Spleen (tissue), 11 donors: Measurements from ENCODE around the gene MCM5. TPM values are rescaled to one million over a fixed set of nuclear protein-coding genes. Genes with fewer than 3 reads are reported as not detected.

Experiments
- DNase-seq: peaks from one replicate; pipeline ENCODE4 v3.0.0-alpha.2; 2020
- H3K27ac ChIP-seq, 8 donors: fragments of 200-600 bp; sonication (generic) in 7 of 8; 1 replicate in 4 of 8; 2 replicates in 4 of 8; pipeline versions ENCODE4 v1.5.0 to v1.8.0; 2016 to 2021; ENCODE audit warnings: inconsistent platforms in 4 of 8, mild to moderate bottlenecking in 4 of 8, moderate library complexity in 1 of 8
- H3K27me3 ChIP-seq, 7 donors: fragments of 200-600 bp; sonication (generic) in 6 of 7; replicated peaks in 1 of 7; 1 replicate in 4 of 7; 2 replicates in 3 of 7; pipeline versions ENCODE4 v1.5.0 to v1.8.0; 2016 to 2021; ENCODE audit warnings: inconsistent platforms in 3 of 7, mild to moderate bottlenecking in 1 of 7
- H3K36me3 ChIP-seq, 6 donors: fragments of 200-600 bp; sonication (generic) in 5 of 6; 1 replicate in 4 of 6; 2 replicates in 2 of 6; pipeline versions ENCODE4 v1.5.0 to v1.8.0; 2016 to 2021; ENCODE audit warnings: inconsistent platforms in 2 of 6
- H3K4me1 ChIP-seq, 6 donors: fragments of 200-600 bp; sonication (generic) in 5 of 6; 1 replicate in 3 of 6; 2 replicates in 3 of 6; pipeline versions ENCODE4 v1.5.0 to v1.8.0; 2016 to 2021; ENCODE audit warnings: inconsistent platforms in 3 of 6
- H3K4me3 ChIP-seq, 8 donors: fragments of 200-600 bp; sonication (generic) in 7 of 8; 1 replicate in 4 of 8; 2 replicates in 4 of 8; pipeline versions ENCODE4 v1.5.0 to v1.8.0; 2016 to 2021; ENCODE audit warnings: inconsistent platforms in 4 of 8, mild to moderate bottlenecking in 4 of 8, moderate library complexity in 2 of 8
- H3K9me3 ChIP-seq, 8 donors: fragments of 200-600 bp; sonication (generic) in 7 of 8; 1 replicate in 4 of 8; 2 replicates in 4 of 8; pipeline versions ENCODE4 v1.5.0 to v1.8.0; 2016 to 2021; ENCODE audit warnings: inconsistent platforms in 4 of 8
- POLR2A ChIP-seq, 3 donors: fragments of 450-650 bp; IDR thresholded peaks; one replicate each; pipeline ENCODE4 v1.5.1; 2017; ENCODE audit warnings: antibody characterized with exemption in 3 of 3, mild to moderate bottlenecking in 1 of 3
- POLR2AphosphoS5 ChIP-seq, 3 donors: sonication (generic); formaldehyde crosslinking; IDR thresholded peaks; one replicate each; pipeline ENCODE4 v1.5.1; 2017; ENCODE audit warnings: antibody characterized with exemption in 3 of 3
- WGBS, 5 donors: extraction: QIAGEN DNeasy Blood & Tissue Kit in 3 of 5; methylation state at CpG; one replicate each; pipeline versions ENCODE4 v1.1.5 to v1.1.7; 2013 to 2018; 5-methylcytosine and 5-hydroxymethylcytosine counted together
- intact Hi-C: fragments of 100-400 bp; cut with DNase I; formaldehyde crosslinking; loops from one replicate; pipeline ENCODE4 v1.15.0; 2023; ENCODE audit warnings: low total_unique reads
- polyA plus RNA-seq, 3 donors: library from polyadenylated mRNA; stranded (reverse); fragments of 200-250 nt; gene quantifications; one replicate each; pipeline ENCODE4 v1.2.1, GENCODE V29; 2013
- total RNA-seq, 7 donors: library from RNA; depleted of rRNA in 3 of 7; stranded (reverse); fragments of >200 nt in 3 of 7; fragmentation: NEBNext Ultra II Directional in 4 of 7; extraction: Animal tissue kit (Norgen Biotek cat#: 25700) in 4 of 7; gene quantifications; one replicate each; pipeline versions ENCODE4 v1.1.0 to v1.2.1, GENCODE V29; 2016 to 2021
- TF ChIP-seq, protein P1 (sequence below), 11 experiments: fragments of 200-600 bp in 7 of 11; fragments of 450-650 bp in 4 of 11; sonication (generic) in 4 of 11; IDR thresholded peaks in 8 of 11; conservative IDR thresholded peaks in 3 of 11; 1 replicate in 7 of 11; 2 replicates in 4 of 11; pipeline versions ENCODE4 v1.4.0 to v1.8.0; 2016 to 2021; ENCODE audit warnings: antibody characterized with exemption in 11 of 11, inconsistent platforms in 4 of 11, mild to moderate bottlenecking in 1 of 11
- donor health status: healthy with polysubstance abuse.
- donor health status: DM: no; HTN: no; CAD: no; lungs with moderate emphysema.
- donor health status: DM: no; HTN: no; CAD: no.
- donor health status: Bipolar disorder and iron deficiency.
- donor health status: healthy.
- donor health status: DM: no; HTN: no; CAD: no.
- donor health status: DM: yes; HTN: yes; CAD: no.

MCM5 gene
- total and polyA plus RNA-seq, 10 donors: 45.2 to 96.3 (median 56.5) TPM

- Histone ChIP-seq H3K27me3 (no peaks in the 10 kb centered on the region), H3K4me1 (peaks cover 0 to 9% (median 0%) of the 10 kb centered on the region in 6 donors), H3K9me3 (no peaks in the 10 kb centered on the region), H3K36me3 (peaks cover 0 to 49% (median 2%) of the 10 kb centered on the region in 6 donors), H3K27ac (no peak overlapping the region), H3K4me3 (no peak overlapping the region)
- no peak for DNase-seq
- intact Hi-C loops: no loop called here
- TF ChIP-seq, protein P1, sequence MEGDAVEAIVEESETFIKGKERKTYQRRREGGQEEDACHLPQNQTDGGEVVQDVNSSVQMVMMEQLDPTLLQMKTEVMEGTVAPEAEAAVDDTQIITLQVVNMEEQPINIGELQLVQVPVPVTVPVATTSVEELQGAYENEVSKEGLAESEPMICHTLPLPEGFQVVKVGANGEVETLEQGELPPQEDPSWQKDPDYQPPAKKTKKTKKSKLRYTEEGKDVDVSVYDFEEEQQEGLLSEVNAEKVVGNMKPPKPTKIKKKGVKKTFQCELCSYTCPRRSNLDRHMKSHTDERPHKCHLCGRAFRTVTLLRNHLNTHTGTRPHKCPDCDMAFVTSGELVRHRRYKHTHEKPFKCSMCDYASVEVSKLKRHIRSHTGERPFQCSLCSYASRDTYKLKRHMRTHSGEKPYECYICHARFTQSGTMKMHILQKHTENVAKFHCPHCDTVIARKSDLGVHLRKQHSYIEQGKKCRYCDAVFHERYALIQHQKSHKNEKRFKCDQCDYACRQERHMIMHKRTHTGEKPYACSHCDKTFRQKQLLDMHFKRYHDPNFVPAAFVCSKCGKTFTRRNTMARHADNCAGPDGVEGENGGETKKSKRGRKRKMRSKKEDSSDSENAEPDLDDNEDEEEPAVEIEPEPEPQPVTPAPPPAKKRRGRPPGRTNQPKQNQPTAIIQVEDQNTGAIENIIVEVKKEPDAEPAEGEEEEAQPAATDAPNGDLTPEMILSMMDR (IDR thresholded peaks at IDR 0.05 in 8 of 11, conservative IDR thresholded peaks at IDR 0.05 in 3 of 11): no peak
- TF ChIP-seq POLR2AphosphoS5 (IDR thresholded peaks at IDR 0.05) (no peak), POLR2A (IDR thresholded peaks at IDR 0.05) (no peak)
- WGBS, 5 donors: 87 to 94% (median 90%) methylated on average over 18 of the region's 18 CpGs
These were observed 51.1 kb downstream of the MCM5 start for GRCh38 chr22:35450824-35451569.

DNA sequence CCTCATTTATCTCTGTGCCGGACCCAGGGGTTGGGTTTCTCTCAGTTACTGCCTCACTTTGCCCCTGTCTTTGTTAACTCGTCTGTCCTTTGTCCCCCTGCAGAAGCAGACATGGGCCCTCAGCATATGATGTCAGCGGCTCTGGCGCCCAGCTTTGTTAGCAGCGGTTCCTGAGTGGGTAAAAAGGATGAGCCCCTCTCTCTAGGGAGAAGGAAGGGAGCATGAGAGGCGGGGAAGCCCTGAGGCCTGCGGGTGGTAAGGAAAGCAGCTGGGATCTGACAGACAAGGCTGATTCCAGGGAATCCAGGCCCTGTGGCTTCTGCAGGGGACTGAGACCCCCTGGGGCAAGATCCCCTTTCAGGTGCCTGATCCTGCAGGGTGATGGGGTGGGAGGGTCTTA, 51.7 kb downstream of the MCM5 start:
- no peaks in the 10 kb centered on the region for H3K27me3 ChIP-seq
- 86 to 95% (median 91%) methylated on average over 6 to 7 of the region's 7 CpGs for WGBS, 5 donors
- no peak overlapping the region for H3K27ac ChIP-seq
- intact Hi-C loops: no loop called here
- DNase-seq: no peak
- no peaks in the 10 kb centered on the region for H3K9me3 ChIP-seq
- TF ChIP-seq POLR2AphosphoS5 (IDR thresholded peaks at IDR 0.05) (no peak), POLR2A (IDR thresholded peaks at IDR 0.05) (no peak)
- TF ChIP-seq, protein P1 (IDR thresholded peaks at IDR 0.05 in 8 of 11, conservative IDR thresholded peaks at IDR 0.05 in 3 of 11): no peak
- H3K4me1 ChIP-seq: peaks cover 0 to 9% (median 0%) of the 10 kb centered on the region in 6 donors
- no peak overlapping the region for H3K4me3 ChIP-seq
- H3K36me3 ChIP-seq: peaks cover 0 to 43% (median 2%) of the 10 kb centered on the region in 6 donors

DNA sequence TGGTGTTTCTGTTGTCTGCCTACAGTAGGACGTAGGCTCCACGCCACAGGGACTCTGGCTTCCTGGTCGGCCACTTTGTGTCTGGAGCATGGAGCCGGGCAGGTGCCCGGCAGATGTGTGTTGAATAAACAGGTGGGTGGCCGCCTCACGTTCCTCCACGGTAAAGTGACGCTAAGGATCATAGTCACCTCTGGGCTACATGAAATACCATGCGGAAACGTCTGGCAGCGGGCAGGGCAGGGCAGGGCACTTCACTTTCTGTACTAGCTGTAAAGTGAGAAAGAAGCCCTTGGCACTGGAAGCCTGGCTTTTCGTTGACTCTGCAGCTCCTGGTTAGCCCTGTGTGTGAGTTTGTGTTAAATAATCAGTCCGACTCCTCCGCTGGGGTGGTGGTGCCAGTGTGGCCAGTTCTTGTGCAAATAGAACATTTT, 52.4 kb downstream of the MCM5 start:
- no peak for TF ChIP-seq POLR2A (IDR thresholded peaks at IDR 0.05)
- no peak for TF ChIP-seq POLR2AphosphoS5 (IDR thresholded peaks at IDR 0.05)
- TF ChIP-seq, protein P1 (IDR thresholded peaks at IDR 0.05 in 8 of 11, conservative IDR thresholded peaks at IDR 0.05 in 3 of 11): no peak
- Histone ChIP-seq H3K4me1 (peaks cover 0 to 9% (median 0%) of the 10 kb centered on the region in 6 donors), H3K27me3 (no peaks in the 10 kb centered on the region), H3K36me3 (peaks cover 0 to 38% (median 2%) of the 10 kb centered on the region in 6 donors), H3K9me3 (no peaks in the 10 kb centered on the region), H3K4me3 (no peak overlapping the region), H3K27ac (no peak overlapping the region)
- intact Hi-C loops: no loop called here
- no peak for DNase-seq
- WGBS, 5 donors: 90 to 96% (median 93%) methylated on average over 15 of the region's 15 CpGs
